HG03439 (cell line): ENCODE results near the gene GPR108.
"Not testable (repeated sequence)": the region's sequence is repeated elsewhere in the genome, so short reads cannot be mapped to it uniquely, and the experiment has no call there.

Experiments
- ATAC-seq: cut with Tn5 transposase; IDR thresholded peaks from one replicate; pipeline ENCODE4 v1.9.1; 2021; ENCODE audit warnings: mild to moderate bottlenecking, moderate library complexity; ENCODE audit not compliant: unreplicated experiment

The GPR108 gene

GRCh38 chr19:6721138-6721474, 16.3 kb downstream of the GPR108 start:
- no peak for ATAC-seq

DNA sequence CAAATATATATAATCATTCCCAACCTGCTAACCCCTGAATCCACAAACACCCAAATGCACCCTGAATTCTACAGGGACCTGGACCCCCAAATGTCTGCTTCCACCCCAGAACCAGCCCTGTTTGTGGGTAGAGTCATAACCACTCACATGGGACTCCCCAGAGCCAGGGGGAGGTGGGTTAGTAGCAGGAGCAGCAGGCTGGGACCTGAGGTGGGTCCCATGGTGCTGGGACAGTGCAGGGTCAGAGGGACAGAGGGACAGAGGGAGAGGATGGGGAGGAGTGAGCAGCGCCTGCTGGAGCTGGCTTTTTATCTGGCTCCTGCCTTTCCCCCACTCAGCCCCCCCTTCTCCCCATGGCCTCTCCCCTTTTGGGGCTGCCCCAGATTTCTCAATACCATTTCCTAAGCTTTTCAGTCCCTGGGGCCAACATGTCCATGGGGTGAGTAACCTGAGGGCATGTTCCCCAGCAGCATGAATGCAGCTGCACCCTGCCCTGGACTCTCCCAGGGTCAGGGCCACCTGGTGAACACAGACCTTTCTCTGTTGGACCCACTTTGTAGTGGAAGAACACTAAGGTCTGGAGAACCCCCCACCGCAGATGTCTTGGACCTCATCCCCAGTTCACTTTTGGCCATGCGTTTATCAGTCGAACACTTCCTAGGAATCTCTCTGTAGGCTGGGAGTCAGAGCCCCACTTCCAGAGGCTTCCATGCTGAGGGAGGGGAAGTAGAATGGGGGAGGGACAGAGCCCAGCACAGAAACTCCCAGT, 16.8 kb downstream of the GPR108 start, which contains the start of gene C3:
TSS of gene C3 (minus strand) at position 282 of the 769 bp plus-strand sequence. CDS start at position 221, 61 bp downstream.
- no peak for ATAC-seq

- no peak for ATAC-seq
Observed at GRCh38 chr19:6719992-6720368, 17.4 kb downstream of the GPR108 start.

DNA sequence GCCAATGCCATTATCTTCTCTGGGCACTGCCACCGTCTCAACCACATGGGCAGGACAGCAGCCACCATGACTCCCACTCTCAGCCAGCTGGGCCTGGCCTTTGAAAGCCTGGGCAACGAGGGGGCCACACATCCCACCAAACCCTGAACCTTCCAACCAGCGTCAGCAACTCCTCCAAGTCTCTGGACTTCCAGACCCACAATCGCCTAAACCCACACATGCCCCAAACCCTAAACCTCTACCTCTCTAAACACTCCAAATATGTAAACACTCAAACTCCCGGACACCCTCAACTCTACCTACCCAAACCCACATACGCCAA, 17.9 kb downstream of the GPR108 start:
- ATAC-seq: no peak

DNA sequence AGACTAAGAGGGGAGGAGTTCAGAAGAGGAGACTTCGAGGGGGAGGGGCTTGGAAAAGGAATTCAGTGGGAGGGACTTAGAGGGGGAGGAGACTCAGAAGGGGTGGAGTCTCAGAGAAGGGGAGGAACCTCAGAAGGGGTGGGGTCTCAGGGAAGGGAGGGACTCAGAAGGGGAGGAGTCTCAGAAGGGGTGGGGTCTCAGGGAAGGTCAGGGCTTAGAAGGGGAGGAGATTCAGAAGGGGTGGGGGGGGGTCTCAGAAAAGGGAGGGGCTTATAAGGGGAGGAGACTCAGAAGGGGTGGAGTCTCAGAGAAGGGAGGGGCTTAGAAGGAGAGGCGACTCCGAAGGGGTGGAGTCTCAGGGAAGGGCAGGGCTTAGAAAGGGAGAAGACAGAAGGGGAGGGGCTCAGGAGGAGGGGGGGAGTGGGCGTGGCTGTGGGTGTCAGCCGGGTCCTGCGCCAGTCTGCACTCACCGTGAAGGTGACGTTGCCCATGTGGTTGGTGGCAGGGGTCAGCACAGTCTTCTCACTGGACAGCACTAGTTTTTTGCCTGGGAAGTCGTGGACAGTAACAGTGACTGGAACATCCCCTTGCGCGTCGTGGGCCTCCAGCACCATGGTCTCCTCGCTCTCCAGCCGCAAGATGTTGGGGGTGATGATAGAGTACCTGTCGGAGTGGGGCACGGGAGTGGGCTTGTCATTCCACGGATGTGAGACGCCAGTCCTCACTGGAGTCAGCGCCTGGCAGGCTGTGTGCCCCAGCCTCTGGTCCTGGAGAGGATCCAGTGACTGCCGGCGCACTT, 18.4 kb downstream of the GPR108 start:
- ATAC-seq: no peak

- no peak for ATAC-seq
Observed at GRCh38 chr19:6718111-6718740, 19.2 kb downstream of the GPR108 start.

DNA sequence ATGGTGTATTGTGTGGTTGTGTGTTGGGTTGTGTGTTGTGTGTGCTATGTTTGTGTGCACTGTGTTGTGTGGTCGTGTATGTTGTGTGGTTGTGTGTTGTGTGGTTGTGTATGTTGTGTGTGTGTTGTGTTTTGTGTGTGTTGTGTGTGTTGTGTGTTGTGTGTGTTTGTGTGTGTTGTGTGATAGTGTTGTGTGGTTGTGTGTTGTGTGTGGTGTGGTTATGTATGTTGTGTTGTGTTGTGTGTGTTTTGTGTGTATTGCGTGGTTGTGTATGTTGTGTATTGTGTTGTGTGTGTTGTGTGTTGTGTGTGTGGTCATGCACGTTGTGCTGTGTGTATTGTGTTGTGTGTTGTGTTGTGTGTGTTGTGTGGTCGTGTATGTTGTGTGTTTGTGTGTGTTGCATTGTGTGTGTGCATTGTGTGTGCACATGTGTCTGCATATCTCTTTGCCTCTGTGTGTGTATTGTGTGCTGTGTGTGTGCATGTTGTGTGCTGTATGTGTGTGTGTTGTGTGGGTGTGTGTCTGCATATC, 19.9 kb downstream of the GPR108 start:
- no peak for ATAC-seq

GRCh38 chr19:6717036-6717435, 20.3 kb downstream of the GPR108 start:
- no peak for ATAC-seq

- no peak for ATAC-seq
Observed at GRCh38 chr19:6716610-6716970, 20.8 kb downstream of the GPR108 start.

DNA sequence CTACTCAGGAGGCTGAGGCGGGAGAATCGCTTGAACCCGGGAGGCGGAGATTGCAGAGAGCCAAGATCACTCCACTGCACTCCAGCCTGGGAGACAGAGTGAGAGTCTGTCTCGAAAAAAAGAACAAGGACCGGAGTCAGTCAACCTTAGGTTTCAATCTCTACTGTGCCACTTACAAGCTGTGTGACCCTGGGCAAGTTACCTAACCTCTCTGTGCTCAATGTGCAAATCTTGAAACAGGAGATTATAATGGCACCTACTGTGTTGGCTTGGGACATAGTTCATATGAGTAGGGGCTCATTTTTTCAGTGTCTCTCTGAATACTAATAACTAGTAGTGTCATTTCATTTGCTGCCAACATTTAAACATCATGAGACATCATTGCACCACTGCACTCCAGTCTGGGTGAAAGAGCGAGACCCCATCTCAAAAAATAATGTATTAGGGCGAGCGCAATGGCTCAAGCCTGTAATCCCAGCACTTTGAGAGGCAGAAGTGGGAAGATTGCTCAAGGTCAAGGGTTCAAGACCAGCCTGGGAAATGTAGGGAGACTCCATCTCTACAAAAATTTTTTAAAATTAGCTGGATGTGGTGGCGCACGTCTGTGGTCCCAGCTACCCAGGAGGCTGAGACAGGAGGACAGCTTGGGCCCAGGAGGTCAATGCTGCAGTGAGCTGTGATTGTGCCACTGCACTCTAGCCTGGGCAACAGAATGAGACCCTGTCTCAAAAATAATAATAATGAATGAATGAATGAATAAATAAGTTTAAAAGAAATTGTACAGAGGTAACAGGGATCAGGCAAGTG, 22.4 kb downstream of the GPR108 start:
- no peak for ATAC-seq

- no peak for ATAC-seq
Observed at GRCh38 chr19:6713773-6714692, 23.3 kb downstream of the GPR108 start.

DNA sequence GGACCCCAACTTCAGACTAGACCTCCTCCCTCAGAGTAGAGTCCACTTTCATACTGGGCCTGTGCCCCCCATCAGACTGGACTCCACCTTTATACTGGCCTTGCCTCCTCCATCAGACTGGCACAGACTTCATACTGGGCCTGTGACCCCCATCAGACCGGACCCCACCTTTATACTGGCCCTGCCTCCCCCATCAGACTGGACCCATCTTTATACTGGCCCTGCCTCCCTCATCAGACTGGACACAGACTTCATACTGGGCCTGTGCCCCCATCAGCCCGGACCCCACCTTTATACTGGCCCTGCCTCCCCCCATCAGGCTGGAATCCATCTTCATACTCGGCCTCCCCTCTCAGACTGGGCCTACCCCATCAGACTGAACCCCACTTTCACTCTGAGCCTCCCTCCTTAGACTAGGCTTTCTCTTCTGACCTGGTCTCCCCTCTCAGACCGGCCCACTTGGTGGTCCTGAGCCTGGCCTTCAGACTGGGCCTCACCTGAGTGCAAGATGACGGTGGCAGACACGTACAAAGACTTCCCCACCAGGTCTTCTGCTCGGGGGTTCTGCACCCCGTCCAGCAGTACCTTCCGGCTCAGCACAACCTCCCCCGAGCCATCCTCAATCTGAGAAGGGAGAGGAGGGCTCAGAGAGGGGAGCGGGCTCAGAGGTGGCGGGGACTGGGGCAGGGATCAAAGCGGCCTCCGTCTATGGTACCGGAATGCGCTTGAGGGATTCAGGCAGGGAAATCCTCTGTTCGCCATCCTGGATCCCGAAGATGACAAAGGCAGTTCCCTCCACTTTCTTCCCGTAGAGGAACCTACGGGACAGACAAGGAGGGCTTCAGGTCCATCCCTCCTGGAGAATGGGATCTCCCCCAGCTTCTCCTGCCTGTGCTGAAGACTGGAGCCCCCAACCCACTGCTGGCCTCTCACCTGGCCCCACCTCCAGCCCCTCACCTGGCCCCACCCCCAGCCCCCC, 24.4 kb downstream of the GPR108 start:
- no peak for ATAC-seq

GRCh38 chr19:6712231-6712630, 25.1 kb downstream of the GPR108 start:
- no peak for ATAC-seq

- ATAC-seq: no peak
Observed at GRCh38 chr19:6711605-6712004, 25.8 kb downstream of the GPR108 start.

- ATAC-seq: no peak
Observed at GRCh38 chr19:6711078-6711361, 26.4 kb downstream of the GPR108 start.

DNA sequence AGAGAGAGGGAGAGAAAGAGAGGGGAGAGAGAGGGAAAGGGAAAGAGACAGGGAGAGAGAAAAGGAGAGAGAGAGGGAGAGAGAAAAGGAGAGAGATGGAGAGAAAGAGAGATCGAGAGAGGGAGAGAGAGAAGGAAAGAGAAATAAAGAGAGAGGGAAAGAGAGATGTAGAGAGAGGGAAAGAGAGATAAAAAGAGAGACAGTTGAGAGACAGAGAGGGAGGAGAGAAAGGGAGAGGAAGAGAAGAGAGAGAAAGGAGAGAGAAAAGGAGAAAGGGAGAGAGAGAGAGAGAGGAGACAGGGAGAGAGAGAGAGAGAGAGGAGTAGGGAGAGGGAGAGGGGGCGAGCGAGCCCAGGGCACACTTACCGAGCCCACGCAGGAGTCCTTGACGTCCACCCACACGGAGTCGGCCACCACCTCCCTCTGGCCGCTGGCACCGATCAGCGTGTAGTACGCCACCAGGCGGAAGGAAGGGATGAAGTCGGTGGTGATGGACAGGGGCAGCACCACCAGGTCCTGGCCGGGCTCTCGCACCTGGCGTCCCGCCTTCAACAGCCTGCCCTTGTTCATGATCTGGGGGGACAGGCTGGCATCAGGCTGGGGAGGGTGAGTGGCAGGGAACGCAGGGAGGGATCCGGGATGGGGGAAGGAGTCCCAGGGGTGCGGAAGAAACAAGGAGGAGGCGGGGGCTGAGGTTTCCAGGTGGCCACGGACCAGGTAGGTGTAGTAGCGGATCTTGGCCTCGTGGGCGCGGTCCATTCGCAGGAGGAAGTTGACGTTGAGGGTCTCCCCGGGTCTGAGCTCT, 26.9 kb downstream of the GPR108 start:
- no peak for ATAC-seq

GRCh38 chr19:6709549-6709948, 27.8 kb downstream of the GPR108 start:
- no peak for ATAC-seq

DNA sequence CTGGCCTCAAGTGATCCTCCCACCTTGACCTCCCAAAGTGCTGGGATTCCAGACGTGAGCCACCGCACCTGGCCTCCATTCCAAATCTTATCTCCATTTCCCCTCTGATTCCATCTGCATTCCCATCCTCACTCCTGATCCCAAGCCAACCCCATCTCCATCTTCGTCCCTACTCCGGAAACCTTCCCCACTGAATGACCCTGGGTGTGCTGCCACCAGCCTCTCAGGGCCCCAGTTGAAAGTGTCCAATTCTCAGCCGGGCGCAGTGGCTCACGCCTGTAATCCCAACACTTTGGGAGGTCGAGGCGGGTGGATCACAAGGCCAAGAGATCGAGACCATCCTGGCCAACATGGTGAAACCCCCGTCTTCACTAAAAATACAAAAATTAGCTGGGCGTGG, 28.5 kb downstream of the GPR108 start:
- not testable (repeated sequence) for ATAC-seq
